ENCODE results near the gene ZBTB12. TPM values are rescaled to one million over a fixed set of nuclear protein-coding genes. Genes with fewer than 3 reads are reported as not detected.
A peak's percentile ranks its signal among the peaks of the same experiment; 100 is the strongest.

The ZBTB12 gene
- total and polyA plus RNA-seq, 2 of the 4 experiments (the other 2 are of a cell fraction), result 2.0 to 8.5 TPM

- POLR2A ChIA-PET (ENCODE audit: unreplicated experiment), result interaction anchor here (0.5 to 0.7 kb wide), 3 partner anchors 23 to 216 kb away, joined by 3 to 13 read pairs (median 7); no protein-coding TSS in a partner anchor
- CTCF ChIA-PET, result interaction anchor here (0.7 to 1.0 kb wide), 2 partner anchors 27 to 83 kb away, joined by 3 to 4 read pairs; partner anchors contain the start of gene CFB
- BruUV-seq (replicated peaks), result no TSS peak
Measured at GRCh38 chr6:31862344-31863235, 39.3 kb downstream of the ZBTB12 start, which contains the start of gene NEU1. Gene NEU1 (minus strand): TSS chr6:31862821. CDS start chr6:31862776, 45 bp downstream.

More at GRCh38 chr6:31862344-31863235, 39.3 kb downstream of the ZBTB12 start, which contains the start of gene NEU1:
- peaks cover 4% of the 10 kb centered on the region for H3K4me1 ChIP-seq (ENCODE audit: control insufficient read depth, insufficient read depth, low read length)
- H3K27me3 ChIP-seq (ENCODE audit: control insufficient read depth, insufficient read depth, low read length), result no peaks in the 10 kb centered on the region
- intact Hi-C loops (cut with micrococcal nuclease) (loop anchor here (1.0 to 2.0 kb wide), 2 partner anchors 28 to 182 kb away; no protein-coding TSS in a partner anchor), in situ Hi-C loops (cut with MboI; ENCODE audit: low sequenced_read_pairs) (no loop called here), dilution Hi-C loops (cut with HindIII; ENCODE audit: low sequenced_read_pairs, unreplicated experiment) (no loop called here)
- no peak within 1 kb of the TSS for H2BK20ac ChIP-seq (ENCODE audit: low read depth, low read length)
- 0 out of 2 replicates have a peak within 1 kb of the TSS, but pooled peaks have one; percentile 19 for H4K91ac ChIP-seq (ENCODE audit: insufficient read depth, low read depth, low read length)
- H3K9ac ChIP-seq (ENCODE audit: low read depth, low read length), result peak within 1 kb of the TSS; percentile 67
- no peak within 1 kb of the TSS; the same call in 1 of the 2 replicates for H4K5ac ChIP-seq (ENCODE audit: low read depth, low read length)
- DNase-seq, result peak; percentile 100
- no peaks in the 10 kb centered on the region for H4K20me1 ChIP-seq (ENCODE audit: insufficient read depth, low read length)
- peak within 1 kb of the TSS; percentile 97 for H2AFZ ChIP-seq (replicated peaks; ENCODE audit: low read length, poor library complexity)
- peak within 1 kb of the TSS; percentile 61 for H3K14ac ChIP-seq (replicated peaks; ENCODE audit: low read depth, low read length)
- H3K18ac ChIP-seq (ENCODE audit: low read depth, low read length), result no peak within 1 kb of the TSS
- no peaks in the 10 kb centered on the region for H3K9me3 ChIP-seq (ENCODE audit: control insufficient read depth, insufficient read depth, low read length)
- peak within 1 kb of the TSS; percentile 49 for H3K4ac ChIP-seq (ENCODE audit: low read depth, low read length)
- H2AK5ac ChIP-seq (ENCODE audit: low read depth, low read length), result peak within 1 kb of the TSS; percentile 66; the same call in 1 of the 2 replicates
- H4K8ac ChIP-seq (ENCODE audit: low read depth in 2 of 2, low read length in 2 of 2), result peak within 1 kb of the TSS; percentile 1 to 68; a peak in 1 of 4 replicates
- no peak within 1 kb of the TSS for H2BK15ac ChIP-seq (ENCODE audit: low read depth, low read length)
- peaks cover 7 to 20% of the 10 kb centered on the region in 2 experiments; a peak in 2 of 4 replicates for H3K79me1 ChIP-seq (ENCODE audit: low read depth in 1 of 2, low read length in 2 of 2)
- peak within 1 kb of the TSS; percentile 50 for H3K27ac ChIP-seq (ENCODE audit: insufficient read depth, low read length)
- H3K4me2 ChIP-seq (ENCODE audit: low read depth, low read length), result peak within 1 kb of the TSS; percentile 98
- H3K36me3 ChIP-seq (ENCODE audit: control insufficient read depth, insufficient read depth, low read length), result peaks cover 21% of the 10 kb centered on the region
- peak within 1 kb of the TSS; percentile 26 for H2BK5ac ChIP-seq (ENCODE audit: low read depth, low read length, poor library complexity, severe bottlenecking)
- 1% methylated on average over 32 of the region's 64 CpGs; no CpG with 5 or more reads in 1 of the 2 experiments for WGBS, 2 experiments (ENCODE audit: extremely low coverage in 2 of 2, insufficient read length in 1 of 2)
- ATAC-seq (ENCODE audit: low read depth), result peak; percentile 96
- H3K56ac ChIP-seq (ENCODE audit: extremely low read depth, insufficient read depth, low read length), result 0 out of 2 replicates have a peak within 1 kb of the TSS, but pooled peaks have one; percentile 14
- H2AK9ac ChIP-seq (replicated peaks; ENCODE audit: low read depth, low read length, poor library complexity), result peak within 1 kb of the TSS; percentile 97
- H3K4me3 ChIP-seq (ENCODE audit: insufficient read depth, low read depth, low read length), result peak within 1 kb of the TSS; percentile 72
- H3K23ac ChIP-seq (ENCODE audit: low read depth, low read length), result peak within 1 kb of the TSS; percentile 70
- H3K9me1 ChIP-seq (ENCODE audit: insufficient read depth, low read length), result no peaks in the 10 kb centered on the region
- TF ChIP-seq SMC3 (IDR thresholded peaks at IDR 0.05; ENCODE audit: low read depth, low read length) (no peak), RFX5 (IDR thresholded peaks at IDR 0.05; ENCODE audit: low read depth, low read length) (0 out of 2 replicates have a peak, but pooled peaks have one; percentile 36), RCOR1 (IDR thresholded peaks at IDR 0.05; ENCODE audit: insufficient replicate concordance, low read length) (peak; percentile 25), RAD21 (IDR thresholded peaks at IDR 0.05; ENCODE audit: low read length) (0 out of 2 replicates have a peak, but pooled peaks have one; percentile 2), MAFK (IDR thresholded peaks at IDR 0.05; ENCODE audit: low read depth, low read length) (no peak), FOS (IDR thresholded peaks at IDR 0.05; ENCODE audit: low read depth, low read length) (0 out of 2 replicates have a peak, but pooled peaks have one; percentile 4), POLR2A (IDR thresholded peaks at IDR 0.05; ENCODE audit: low read depth, low read length) (peak; percentile 98), BHLHE40 (IDR thresholded peaks at IDR 0.05; ENCODE audit: low read depth, low read length) (peak; percentile 21; the same call in 1 of the 2 replicates), MXI1 (IDR thresholded peaks at IDR 0.05; ENCODE audit: borderline replicate concordance, low read depth, low read length) (peak; percentile 84)
- TF ChIP-seq, protein P1, sequence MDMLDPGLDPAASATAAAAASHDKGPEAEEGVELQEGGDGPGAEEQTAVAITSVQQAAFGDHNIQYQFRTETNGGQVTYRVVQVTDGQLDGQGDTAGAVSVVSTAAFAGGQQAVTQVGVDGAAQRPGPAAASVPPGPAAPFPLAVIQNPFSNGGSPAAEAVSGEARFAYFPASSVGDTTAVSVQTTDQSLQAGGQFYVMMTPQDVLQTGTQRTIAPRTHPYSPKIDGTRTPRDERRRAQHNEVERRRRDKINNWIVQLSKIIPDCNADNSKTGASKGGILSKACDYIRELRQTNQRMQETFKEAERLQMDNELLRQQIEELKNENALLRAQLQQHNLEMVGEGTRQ (IDR thresholded peaks at IDR 0.05; ENCODE audit: low read depth, low read length), result peak; percentile 99
- H2BK120ac ChIP-seq (ENCODE audit: low read depth, low read length), result no peak within 1 kb of the TSS

Measured in IMR-90 (cell line).